Activated CD8-positive, alpha-beta T cell treated with anti-CD3 and anti-CD28 coated beads for 36 hours (primary cell): Measurements from ENCODE around the gene HLF. TPM values are rescaled to one million over a fixed set of nuclear protein-coding genes. Genes with fewer than 3 reads are reported as not detected.
"Not testable (repeated sequence)": the region's sequence is repeated elsewhere in the genome, so short reads cannot be mapped to it uniquely, and the experiment has no call there.

Experiments
- ATAC-seq: fragments of 200-7000 bp; cut with Tn5 transposase; one replicate; pipeline ENCODE4 v1.10.0; 2021; ENCODE audit warnings: mild to moderate bottlenecking, moderate library complexity
- CTCF ChIA-PET: fragments of 350-600 bp; sonication (Branson Sonifier 250); formaldehyde crosslinking; loops from one replicate; lab custom pipeline; 2021; ENCODE audit warnings: antibody characterized with exemption; lab: Charles Lee
- POLR2A ChIA-PET: fragments of 350-600 bp; sonication (Branson Sonifier 250); formaldehyde crosslinking; loops from one replicate; lab custom pipeline; 2021; ENCODE audit warnings: antibody characterized with exemption; lab: Charles Lee
- DNase-seq: peaks from one replicate; pipeline ENCODE4 v3.0.0-alpha.2; 2020
- H3K27ac Mint-ChIP-seq: one replicate; pipeline ENCODE4 v1.8.0; 2021; ENCODE audit warnings: mild to moderate bottlenecking, mixed read lengths
- H3K27me3 Mint-ChIP-seq: one replicate; pipeline ENCODE4 v1.8.0; 2021; ENCODE audit warnings: mixed read lengths
- H3K36me3 Mint-ChIP-seq: one replicate; pipeline ENCODE4 v1.8.0; 2021; ENCODE audit warnings: low read depth, mixed read lengths
- H3K4me1 Mint-ChIP-seq: one replicate; pipeline ENCODE4 v1.8.0; 2021; ENCODE audit warnings: low read depth, mixed read lengths
- H3K4me3 Mint-ChIP-seq: one replicate; pipeline ENCODE4 v1.8.0; 2021; ENCODE audit warnings: mild to moderate bottlenecking, moderate library complexity, mixed read lengths
- H3K9me3 Mint-ChIP-seq: one replicate; pipeline ENCODE4 v1.8.0; 2021; ENCODE audit warnings: mixed read lengths
- CTCF ChIP-seq: fragments of 200-600 bp; IDR thresholded peaks from one replicate; pipeline ENCODE4 v1.8.0; 2022; ENCODE audit warnings: antibody characterized with exemption, mild to moderate bottlenecking
- intact Hi-C: fragments of 100-400 bp; cut with micrococcal nuclease; formaldehyde crosslinking; loops from one replicate; pipeline ENCODE4 v1.10.0; 2022
- total RNA-seq, 2 experiments: library from RNA; stranded (reverse); gene quantifications; one replicate each; pipeline ENCODE4 v1.2.3, GENCODE V29; 2021

HLF gene
- total RNA-seq, 2 experiments from 2014 or later = 0.25 to 0.72 TPM

- intact Hi-C loops = no loop called here
- CTCF ChIA-PET = interaction anchor here (2.1 kb wide), 1 partner anchor 23 kb away, joined by 8 read pairs; no protein-coding TSS in a partner anchor
- peaks cover 4% of the 10 kb centered on the region for H3K27me3 Mint-ChIP-seq
Observed at GRCh38 chr17:55325406-55325805, 60.6 kb downstream of the HLF start.

DNA sequence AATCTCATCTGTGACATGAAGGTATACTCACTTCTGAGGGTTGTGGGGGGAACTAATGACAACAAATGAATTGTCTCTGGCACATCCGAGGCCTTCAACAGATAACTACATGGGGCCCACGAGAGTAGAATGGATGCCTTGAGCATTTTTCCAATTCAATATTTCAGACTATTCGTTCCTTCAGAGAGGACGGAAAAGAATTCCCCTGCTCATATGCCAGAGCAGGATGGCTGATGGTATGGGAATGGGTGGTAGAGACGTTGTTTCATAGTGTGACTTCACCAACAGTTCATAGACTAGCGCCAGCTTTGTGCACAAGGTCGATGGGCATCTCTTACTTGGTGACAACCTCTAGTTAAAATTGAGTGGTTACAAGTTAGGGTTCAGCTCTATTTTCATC, 61.3 kb downstream of the HLF start:
- H3K4me3 Mint-ChIP-seq = no peak overlapping the region
- TF ChIP-seq CTCF = no peak
- DNase-seq (no peak), ATAC-seq (no peak)
- peaks cover 6% of the 10 kb centered on the region for H3K27me3 Mint-ChIP-seq
- H3K9me3 Mint-ChIP-seq = no peaks in the 10 kb centered on the region
- POLR2A ChIA-PET = no interaction called here
- CTCF ChIA-PET = interaction anchor here (0.6 to 2.1 kb wide), 2 partner anchors 22 to 30 kb away, joined by 3 to 8 read pairs; no protein-coding TSS in a partner anchor
- no peaks in the 10 kb centered on the region for H3K36me3 Mint-ChIP-seq
- intact Hi-C loops = no loop called here
- no peaks in the 10 kb centered on the region for H3K4me1 Mint-ChIP-seq
- H3K27ac Mint-ChIP-seq = no peak overlapping the region

More at GRCh38 chr17:55325406-55325805, 60.6 kb downstream of the HLF start:
- Mint-ChIP-seq H3K4me1 (no peaks in the 10 kb centered on the region), H3K36me3 (no peaks in the 10 kb centered on the region), H3K4me3 (no peak overlapping the region), H3K9me3 (no peaks in the 10 kb centered on the region), H3K27ac (no peak overlapping the region)
- no peak for DNase-seq
- no peak for ATAC-seq
- no peak for TF ChIP-seq CTCF
- POLR2A ChIA-PET = no interaction called here

DNA sequence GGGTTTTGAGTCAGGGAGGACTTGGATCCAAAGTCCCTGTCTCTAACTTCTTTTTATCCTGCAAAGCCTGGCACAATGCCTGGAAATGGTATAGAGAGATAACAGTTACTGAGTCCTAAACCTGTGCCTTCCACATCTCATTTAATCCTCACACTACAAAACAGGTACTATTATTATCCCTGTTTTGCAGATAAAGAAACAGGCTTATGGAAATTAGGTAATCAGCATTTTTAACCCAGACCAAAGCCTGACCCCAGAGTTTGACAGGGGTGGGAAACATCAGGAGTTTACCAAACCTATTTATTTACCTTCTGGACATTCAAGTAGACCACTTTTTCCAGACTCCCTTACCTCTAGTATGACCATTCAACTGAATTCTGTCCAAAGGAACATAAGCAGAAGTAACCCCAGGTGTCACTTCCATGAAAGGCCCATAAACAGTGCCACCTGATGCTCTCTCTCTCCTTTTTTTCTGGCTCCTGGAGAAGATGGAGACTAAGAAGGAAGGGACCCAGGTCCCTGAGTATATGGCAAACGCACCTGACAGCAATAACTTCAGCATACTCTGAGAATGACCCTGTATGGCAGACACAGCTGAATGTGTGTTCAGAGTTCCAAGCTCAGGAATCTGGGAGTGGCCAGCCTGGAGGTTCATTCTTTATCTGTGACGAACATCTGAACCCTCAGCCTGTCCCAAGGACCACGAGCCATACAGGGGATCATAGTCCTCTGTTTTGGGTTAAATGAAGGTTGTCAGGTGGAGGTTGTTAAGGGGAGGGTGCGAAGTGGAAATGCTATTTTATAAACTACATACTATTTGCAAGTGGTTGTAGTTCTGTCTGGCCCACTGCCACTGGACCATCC, 62.7 kb downstream of the HLF start:
- ChIA-PET POLR2A (no interaction called here), CTCF (interaction anchor here (1.1 kb wide), 1 partner anchor 187 kb away, joined by 3 read pairs; no protein-coding TSS in a partner anchor)
- no peak for TF ChIP-seq CTCF
- DNase-seq (no peak), ATAC-seq (no peak)
- no peaks in the 10 kb centered on the region for H3K36me3 Mint-ChIP-seq
- H3K27ac Mint-ChIP-seq = no peak overlapping the region
- no peaks in the 10 kb centered on the region for H3K9me3 Mint-ChIP-seq
- H3K4me1 Mint-ChIP-seq = peaks cover 2% of the 10 kb centered on the region
- H3K27me3 Mint-ChIP-seq = peaks cover 10% of the 10 kb centered on the region
- no peak overlapping the region for H3K4me3 Mint-ChIP-seq
- intact Hi-C loops = no loop called here

GRCh38 chr17:55328514-55328913, 63.8 kb downstream of the HLF start:
- CTCF ChIA-PET = interaction anchor here (0.8 to 1.1 kb wide), 2 partner anchors 16 to 33 kb away, joined by 3 to 4 read pairs; no protein-coding TSS in a partner anchor
- intact Hi-C loops, H3K4me3 Mint-ChIP-seq, DNase-seq, H3K9me3 Mint-ChIP-seq, H3K27ac Mint-ChIP-seq, POLR2A ChIA-PET, H3K36me3 Mint-ChIP-seq, ATAC-seq, H3K27me3 Mint-ChIP-seq, H3K4me1 Mint-ChIP-seq: not testable (repeated sequence)

- Mint-ChIP-seq H3K4me3 (no peak overlapping the region), H3K36me3 (no peaks in the 10 kb centered on the region), H3K27ac (no peak overlapping the region), H3K9me3 (no peaks in the 10 kb centered on the region), H3K4me1 (peaks cover 5% of the 10 kb centered on the region), H3K27me3 (peaks cover 12% of the 10 kb centered on the region)
- DNase-seq = no peak
- POLR2A ChIA-PET = no interaction called here
- TF ChIP-seq CTCF = no peak
- ATAC-seq = no peak
- intact Hi-C loops = no loop called here
- CTCF ChIA-PET = interaction anchor here (1.3 to 1.7 kb wide), 2 partner anchors 17 to 19 kb away, joined by 4 to 11 read pairs; no protein-coding TSS in a partner anchor
Observed at GRCh38 chr17:55330344-55330933, 65.7 kb downstream of the HLF start.
